ENCODE results near the gene SLC4A4.
"Not testable (repeated sequence)": the region's sequence is repeated elsewhere in the genome, so short reads cannot be mapped to it uniquely, and the experiment has no call there.

Gene SLC4A4

GRCh38 chr4:71405791-71406190 lies 67.0 kb downstream of the SLC4A4 start:
- no peaks in the 10 kb centered on the region for H3K9me3 ChIP-seq (ENCODE audit: insufficient read depth, low read length)
- TF ChIP-seq CTCF (IDR thresholded peaks at IDR 0.05; ENCODE audit: insufficient read depth, low read length, poor library complexity, severe bottlenecking) (no peak), EZH2phosphoT487 (conservative IDR thresholded peaks at IDR 0.05; ENCODE audit: low read length) (no peak)
- H3K27me3 ChIP-seq (ENCODE audit: low read length) = no peaks in the 10 kb centered on the region
- no peaks in the 10 kb centered on the region for H3K9me2 ChIP-seq (replicated peaks; ENCODE audit: insufficient read depth, low read length)
- H3F3A ChIP-seq (ENCODE audit: insufficient read depth) = no peaks in the 10 kb centered on the region
- no peak overlapping the region for H3K27ac ChIP-seq (ENCODE audit: low read depth, low read length)
- no peak overlapping the region for H2AFZ ChIP-seq (ENCODE audit: low read depth, low read length, severe bottlenecking)
- H3K9ac ChIP-seq (ENCODE audit: low read length) = no peak overlapping the region
- no peak overlapping the region for H3K4me2 ChIP-seq (ENCODE audit: low read depth, low read length, poor library complexity, severe bottlenecking)
- no peaks in the 10 kb centered on the region for H3K36me3 ChIP-seq (ENCODE audit: low read length)
- H3K79me2 ChIP-seq (ENCODE audit: insufficient read depth, low read length) = no peaks in the 10 kb centered on the region
- no peak overlapping the region for H3K4me3 ChIP-seq (ENCODE audit: insufficient read depth, low read length, poor library complexity, severe bottlenecking)
- H4K20me1 ChIP-seq (ENCODE audit: low read depth, low read length) = no peaks in the 10 kb centered on the region

GRCh38 chr4:71406459-71406963 lies 67.7 kb downstream of the SLC4A4 start:
- H3K27me3 ChIP-seq (ENCODE audit: low read length) = no peaks in the 10 kb centered on the region
- no peaks in the 10 kb centered on the region for H3K9me2 ChIP-seq (replicated peaks; ENCODE audit: insufficient read depth, low read length)
- H2AFZ ChIP-seq (ENCODE audit: low read depth, low read length, severe bottlenecking) = no peak overlapping the region
- H3K27ac ChIP-seq (ENCODE audit: low read depth, low read length) = no peak overlapping the region
- H4K20me1 ChIP-seq (ENCODE audit: low read depth, low read length) = no peaks in the 10 kb centered on the region
- no peak overlapping the region for H3K4me3 ChIP-seq (ENCODE audit: insufficient read depth, low read length, poor library complexity, severe bottlenecking)
- TF ChIP-seq CTCF (IDR thresholded peaks at IDR 0.05; ENCODE audit: insufficient read depth, low read length, poor library complexity, severe bottlenecking) (no peak), EZH2phosphoT487 (conservative IDR thresholded peaks at IDR 0.05; ENCODE audit: low read length) (no peak)
- no peaks in the 10 kb centered on the region for H3K36me3 ChIP-seq (ENCODE audit: low read length)
- no peaks in the 10 kb centered on the region for H3K9me3 ChIP-seq (ENCODE audit: insufficient read depth, low read length)
- H3K9ac ChIP-seq (ENCODE audit: low read length) = no peak overlapping the region
- no peaks in the 10 kb centered on the region for H3K79me2 ChIP-seq (ENCODE audit: insufficient read depth, low read length)
- H3K4me2 ChIP-seq (ENCODE audit: low read depth, low read length, poor library complexity, severe bottlenecking) = no peak overlapping the region
- H3F3A ChIP-seq (ENCODE audit: insufficient read depth) = no peaks in the 10 kb centered on the region

- H3F3A ChIP-seq (ENCODE audit: insufficient read depth); H3K9me3 ChIP-seq (ENCODE audit: insufficient read depth, low read length); H3K9ac ChIP-seq (ENCODE audit: low read length); H3K79me2 ChIP-seq (ENCODE audit: insufficient read depth, low read length); H3K4me3 ChIP-seq (ENCODE audit: insufficient read depth, low read length, poor library complexity, severe bottlenecking); H4K20me1 ChIP-seq (ENCODE audit: low read depth, low read length); H3K36me3 ChIP-seq (ENCODE audit: low read length); H2AFZ ChIP-seq (ENCODE audit: low read depth, low read length, severe bottlenecking); H3K9me2 ChIP-seq (replicated peaks; ENCODE audit: insufficient read depth, low read length); H3K4me2 ChIP-seq (ENCODE audit: low read depth, low read length, poor library complexity, severe bottlenecking); H3K27me3 ChIP-seq (ENCODE audit: low read length); H3K27ac ChIP-seq (ENCODE audit: low read depth, low read length): not testable (repeated sequence)
These were observed 70.1 kb downstream of the SLC4A4 start for GRCh38 chr4:71408961-71409360.

- no peak overlapping the region for H3K27ac ChIP-seq (ENCODE audit: low read depth, low read length)
- no peaks in the 10 kb centered on the region for H3K9me2 ChIP-seq (replicated peaks; ENCODE audit: insufficient read depth, low read length)
- no peaks in the 10 kb centered on the region for H3K9me3 ChIP-seq (ENCODE audit: insufficient read depth, low read length)
- H3K4me3 ChIP-seq (ENCODE audit: insufficient read depth, low read length, poor library complexity, severe bottlenecking) = no peak overlapping the region
- no peaks in the 10 kb centered on the region for H4K20me1 ChIP-seq (ENCODE audit: low read depth, low read length)
- no peak overlapping the region for H3K9ac ChIP-seq (ENCODE audit: low read length)
- H3K4me2 ChIP-seq (ENCODE audit: low read depth, low read length, poor library complexity, severe bottlenecking) = no peak overlapping the region
- TF ChIP-seq CTCF (IDR thresholded peaks at IDR 0.05; ENCODE audit: insufficient read depth, low read length, poor library complexity, severe bottlenecking) (no peak), EZH2phosphoT487 (conservative IDR thresholded peaks at IDR 0.05; ENCODE audit: low read length) (no peak)
- H3K79me2 ChIP-seq (ENCODE audit: insufficient read depth, low read length) = no peaks in the 10 kb centered on the region
- no peak overlapping the region for H2AFZ ChIP-seq (ENCODE audit: low read depth, low read length, severe bottlenecking)
- no peaks in the 10 kb centered on the region for H3K27me3 ChIP-seq (ENCODE audit: low read length)
- no peaks in the 10 kb centered on the region for H3F3A ChIP-seq (ENCODE audit: insufficient read depth)
- no peaks in the 10 kb centered on the region for H3K36me3 ChIP-seq (ENCODE audit: low read length)
These were observed 73.2 kb downstream of the SLC4A4 start for GRCh38 chr4:71411981-71412380.
